ENCODE measurements around the gene MIOX. TPM values are rescaled to one million over a fixed set of nuclear protein-coding genes. Genes with fewer than 3 reads are reported as not detected.

MIOX gene
- total and polyA plus RNA-seq, 3 donors from 2014 or later, result 0.24 to 0.25 TPM; not detected in 1

GRCh38 chr22:50507991-50508884 is 21.6 kb downstream of the MIOX start, which contains the start of gene NCAPH2:
NCAPH2 (plus strand) TSS chr22:50508224; CDS start chr22:50508338, 114 bp downstream.
- DNase-seq, result peak; percentile 96
- Histone ChIP-seq H3K36me3 (ENCODE audit: low read depth, missing control alignments) (no peaks in the 10 kb centered on the region), H3K27ac (peak within 1 kb of the TSS; percentile 72 to 91), H3K27me3 (no peaks in the 10 kb centered on the region), H3K4me1 (peaks cover 9% of the 10 kb centered on the region), H3K4me3 (peak within 1 kb of the TSS; percentile 81 to 94), H3K9me3 (no peaks in the 10 kb centered on the region)
- 1% methylated on average over 18 to 36 of the region's 76 CpGs for WGBS, 2 donors
- peak in 1 of 3 experiments; percentile 7 for TF ChIP-seq CTCF (IDR thresholded peaks at IDR 0.05)
- peak; percentile 31 for TF ChIP-seq POLR2A (IDR thresholded peaks at IDR 0.05)
- intact Hi-C loops (cut with DNase I; ENCODE audit: low total_unique reads), result no loop called here

GRCh38 chr22:50508897-50509296 is 22.2 kb downstream of the MIOX start:
- Histone ChIP-seq H3K4me3 (peak overlapping the region; percentile 77 to 94), H3K9me3 (no peaks in the 10 kb centered on the region), H3K27me3 (no peaks in the 10 kb centered on the region), H3K36me3 (ENCODE audit: low read depth, missing control alignments) (no peaks in the 10 kb centered on the region), H3K4me1 (peaks cover 9% of the 10 kb centered on the region), H3K27ac (peak overlapping the region in 1 of 2 donors; percentile 91)
- TF ChIP-seq POLR2A (IDR thresholded peaks at IDR 0.05) (no peak), CTCF (IDR thresholded peaks at IDR 0.05) (no peak)
- WGBS, 2 donors, result 6 to 7% methylated on average over 3 of the region's 3 CpGs
- DNase-seq, result no peak
- intact Hi-C loops (cut with DNase I; ENCODE audit: low total_unique reads), result no loop called here

- H3K36me3 ChIP-seq (ENCODE audit: low read depth, missing control alignments), result no peaks in the 10 kb centered on the region
- WGBS, 2 donors, result 92 to 99% methylated on average over 15 of the region's 15 CpGs
- H3K4me3 ChIP-seq, result no peak overlapping the region
- DNase-seq, result no peak
- TF ChIP-seq CTCF (IDR thresholded peaks at IDR 0.05), result no peak
- no peak for TF ChIP-seq POLR2A (IDR thresholded peaks at IDR 0.05)
- intact Hi-C loops (cut with DNase I; ENCODE audit: low total_unique reads), result no loop called here
- no peaks in the 10 kb centered on the region for H3K27me3 ChIP-seq
- H3K27ac ChIP-seq, result no peak overlapping the region
- no peaks in the 10 kb centered on the region for H3K9me3 ChIP-seq
- H3K4me1 ChIP-seq, result no peaks in the 10 kb centered on the region
These were observed 26.5 kb downstream of the MIOX start for GRCh38 chr22:50513175-50513574.

- 95% methylated on average over 7 to 8 of the region's 8 CpGs for WGBS, 2 donors
- Histone ChIP-seq H3K9me3 (no peaks in the 10 kb centered on the region), H3K27me3 (no peaks in the 10 kb centered on the region), H3K27ac (no peak overlapping the region), H3K4me1 (no peaks in the 10 kb centered on the region), H3K4me3 (no peak overlapping the region), H3K36me3 (ENCODE audit: low read depth, missing control alignments) (no peaks in the 10 kb centered on the region)
- TF ChIP-seq POLR2A (IDR thresholded peaks at IDR 0.05) (no peak), CTCF (IDR thresholded peaks at IDR 0.05) (no peak)
- intact Hi-C loops (cut with DNase I; ENCODE audit: low total_unique reads), result no loop called here
- DNase-seq, result no peak
These were observed 29.4 kb downstream of the MIOX start for GRCh38 chr22:50516068-50516467.
